GM19467 (cell line): ENCODE measurements around the gene SOCS3.

Experiments used
- ATAC-seq: cut with Tn5 transposase; IDR thresholded peaks from one replicate; pipeline ENCODE4 v1.9.1; 2021; ENCODE audit warnings: mild to moderate bottlenecking, moderate library complexity; ENCODE audit not compliant: unreplicated experiment

Gene SOCS3

GRCh38 chr17:78368854-78369495, 9.1 kb upstream of the SOCS3 start:
- no peak for ATAC-seq

GRCh38 chr17:78368348-78368747, 8.5 kb upstream of the SOCS3 start:
- no peak for ATAC-seq

DNA sequence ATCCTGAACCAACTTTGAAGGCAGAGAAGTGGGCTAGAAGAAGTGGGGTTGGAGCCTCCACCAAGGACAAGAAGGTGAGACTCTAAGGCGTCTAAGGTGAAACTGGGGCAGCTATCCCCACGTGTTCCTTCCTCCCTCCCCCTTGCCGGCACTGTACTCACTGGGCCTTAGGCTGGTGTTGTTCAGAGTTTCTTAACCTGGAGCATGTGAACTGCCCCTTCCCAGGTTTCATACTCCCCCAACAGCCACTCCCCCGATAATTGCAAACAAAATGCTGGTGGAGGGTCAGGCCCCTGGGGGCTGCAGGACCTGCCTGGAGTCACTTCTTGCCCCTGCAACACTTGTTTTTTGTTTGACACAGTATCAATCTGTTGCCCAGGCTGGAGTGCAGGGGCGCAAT, 7.3 kb upstream of the SOCS3 start:
- ATAC-seq: no peak

- ATAC-seq: no peak
Observed at GRCh38 chr17:78366109-78366848, 6.4 kb upstream of the SOCS3 start.

DNA sequence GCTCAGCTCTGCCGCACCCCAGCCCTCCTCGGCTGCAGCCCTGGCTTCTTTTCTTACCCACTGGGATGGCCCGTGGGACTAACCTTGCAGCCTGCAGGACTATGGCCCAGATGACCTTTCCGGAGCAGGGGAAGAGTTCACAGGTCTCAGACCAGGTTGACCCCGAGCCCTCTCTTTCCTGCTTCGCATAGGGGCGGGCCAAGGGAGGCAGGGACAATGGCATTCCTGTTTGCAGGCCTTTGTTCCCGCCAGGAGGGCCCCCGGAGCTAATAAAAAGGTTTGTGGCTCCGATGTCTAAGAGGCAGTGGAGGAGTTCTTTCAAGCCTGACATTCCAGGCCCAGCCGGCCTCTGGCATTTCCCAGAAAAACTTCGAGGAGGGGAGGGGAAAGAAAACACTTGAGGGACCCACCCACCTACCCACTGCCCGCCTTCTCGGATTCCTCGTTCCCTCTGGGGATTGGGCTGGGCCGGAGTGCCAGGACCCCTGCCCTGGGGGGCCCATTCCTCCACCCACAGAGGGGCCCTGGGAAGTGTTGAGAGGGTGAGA, 5.8 kb upstream of the SOCS3 start:
- no peak for ATAC-seq

- no peak for ATAC-seq
Observed at GRCh38 chr17:78364436-78365281, 4.8 kb upstream of the SOCS3 start.

- no peak for ATAC-seq
Observed at GRCh38 chr17:78362671-78363070, 2.8 kb upstream of the SOCS3 start.

GRCh38 chr17:78362232-78362631, 2.4 kb upstream of the SOCS3 start:
- ATAC-seq: no peak

DNA sequence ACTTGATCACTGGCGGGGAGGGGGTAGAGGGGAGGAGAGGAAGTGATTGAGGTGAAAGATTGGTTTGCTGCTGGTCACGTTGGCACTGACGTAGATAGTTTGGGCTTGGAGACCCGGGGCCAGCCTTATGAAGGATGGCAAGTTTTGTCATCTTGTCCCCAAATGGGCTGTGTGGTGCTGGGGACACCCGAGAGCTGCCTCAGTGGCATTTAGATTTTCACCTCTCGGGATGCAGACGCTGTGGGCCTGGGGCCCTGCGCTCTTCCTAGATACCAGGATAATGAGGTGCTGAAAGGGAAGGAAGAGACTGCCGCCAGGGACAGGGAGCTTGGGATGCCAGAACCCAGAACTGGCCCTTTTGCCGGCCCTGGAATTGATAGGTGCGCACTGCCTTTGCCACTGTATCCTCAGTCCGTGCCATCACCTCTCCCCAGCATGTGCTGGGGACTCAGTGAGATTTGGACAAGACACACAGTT, 1.4 kb upstream of the SOCS3 start:
- ATAC-seq: no peak

- peak; percentile 3 for ATAC-seq
Observed at GRCh38 chr17:78360371-78361224, 721 bp upstream of the SOCS3 start.

GRCh38 chr17:78359321-78359996, 418 bp downstream of the SOCS3 start:
- ATAC-seq: no peak

DNA sequence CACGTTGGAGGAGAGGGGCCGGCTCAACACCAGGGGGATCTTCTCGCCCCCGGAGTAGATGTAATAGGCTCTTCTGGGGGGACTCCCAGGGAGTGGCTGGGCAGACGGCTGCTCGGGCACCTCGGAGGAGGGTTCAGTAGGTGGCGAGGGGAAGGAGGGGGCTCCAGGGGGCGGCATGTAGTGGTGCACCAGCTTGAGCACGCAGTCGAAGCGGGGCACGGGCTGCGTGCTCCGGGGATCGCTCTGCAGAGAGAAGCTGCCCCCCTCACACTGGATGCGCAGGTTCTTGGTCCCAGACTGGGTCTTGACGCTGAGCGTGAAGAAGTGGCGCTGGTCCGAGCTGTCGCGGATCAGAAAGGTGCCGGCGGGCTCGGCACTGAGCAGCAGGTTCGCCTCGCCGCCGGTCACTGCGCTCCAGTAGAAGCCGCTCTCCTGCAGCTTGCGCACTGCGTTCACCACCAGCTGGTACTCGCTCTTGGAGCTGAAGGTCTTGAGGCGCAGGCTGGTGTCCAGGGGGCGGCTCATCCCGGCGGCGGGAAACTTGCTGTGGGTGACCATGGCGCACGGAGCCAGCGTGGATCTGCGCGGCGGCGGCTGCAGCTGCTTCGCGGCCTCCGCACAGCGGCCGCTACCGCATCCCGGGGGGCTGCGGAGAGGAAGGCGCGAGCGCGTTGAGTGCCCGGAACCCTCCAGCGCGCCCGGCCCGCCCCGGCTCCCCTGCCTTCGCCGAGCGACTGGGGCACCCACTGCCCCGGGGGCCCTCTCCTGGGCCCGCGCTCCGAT, 1.1 kb downstream of the SOCS3 start:
- ATAC-seq: no peak

DNA sequence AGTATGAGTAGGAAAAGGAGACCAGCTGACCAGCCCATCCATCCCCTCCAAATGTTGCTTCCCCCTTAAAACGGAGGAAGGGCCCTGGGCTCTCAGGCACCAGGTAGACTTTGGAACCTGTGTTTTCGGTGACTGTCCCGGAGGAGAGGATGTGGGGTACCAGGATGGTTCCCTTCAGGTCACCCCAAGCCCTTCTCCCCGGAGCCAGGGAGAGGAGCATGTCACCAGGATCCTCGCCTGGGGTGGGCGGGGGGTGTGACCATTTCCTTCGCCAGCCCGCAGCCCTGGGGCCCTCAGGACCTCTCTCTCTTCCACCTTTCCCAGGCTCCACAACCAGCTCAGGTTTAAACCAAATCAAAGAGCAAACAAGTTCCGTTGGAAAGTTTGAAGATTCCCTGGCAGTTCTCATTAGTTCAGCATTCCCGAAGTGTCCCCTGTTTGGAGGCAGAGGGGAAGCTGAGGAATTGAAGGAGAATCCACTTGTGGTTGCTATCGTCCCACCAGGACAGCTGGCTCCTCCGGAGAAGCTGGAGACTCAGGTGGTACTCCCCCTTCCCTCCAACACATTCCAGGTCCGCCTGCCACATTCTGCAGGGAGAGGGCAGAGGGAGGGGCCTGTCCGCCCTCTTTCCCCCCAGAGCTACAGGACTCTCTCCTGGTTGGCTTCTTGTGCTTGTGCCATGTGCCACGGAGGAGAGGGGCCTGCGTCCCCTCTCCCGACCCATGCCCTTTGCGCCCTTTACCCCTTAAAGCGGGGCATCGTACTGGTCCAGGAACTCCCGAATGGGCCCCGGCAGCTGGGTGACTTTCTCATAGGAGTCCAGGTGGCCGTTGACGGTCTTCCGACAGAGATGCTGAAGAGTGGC, 2.0 kb downstream of the SOCS3 start:
- no peak for ATAC-seq

DNA sequence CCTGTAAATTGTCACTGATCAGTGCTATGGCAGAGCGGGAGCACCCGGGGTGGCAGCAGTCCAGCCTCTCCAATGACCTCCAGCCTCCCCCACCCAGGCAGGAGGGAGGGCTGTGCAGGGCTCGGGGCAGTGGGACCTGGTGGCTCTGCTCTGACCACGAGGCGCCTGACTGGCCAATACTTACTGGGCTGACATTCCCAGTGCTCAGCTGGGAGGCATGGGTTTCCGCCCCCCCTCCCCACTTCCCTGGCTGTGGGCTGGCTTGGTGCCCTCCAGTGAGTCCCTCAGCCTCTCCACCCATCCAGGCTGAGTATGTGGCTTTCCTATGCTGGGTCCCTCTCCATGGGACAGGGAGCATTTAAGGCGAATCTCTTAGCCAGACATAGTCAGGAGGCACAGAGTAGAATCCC, 2.7 kb downstream of the SOCS3 start:
- ATAC-seq: no peak

DNA sequence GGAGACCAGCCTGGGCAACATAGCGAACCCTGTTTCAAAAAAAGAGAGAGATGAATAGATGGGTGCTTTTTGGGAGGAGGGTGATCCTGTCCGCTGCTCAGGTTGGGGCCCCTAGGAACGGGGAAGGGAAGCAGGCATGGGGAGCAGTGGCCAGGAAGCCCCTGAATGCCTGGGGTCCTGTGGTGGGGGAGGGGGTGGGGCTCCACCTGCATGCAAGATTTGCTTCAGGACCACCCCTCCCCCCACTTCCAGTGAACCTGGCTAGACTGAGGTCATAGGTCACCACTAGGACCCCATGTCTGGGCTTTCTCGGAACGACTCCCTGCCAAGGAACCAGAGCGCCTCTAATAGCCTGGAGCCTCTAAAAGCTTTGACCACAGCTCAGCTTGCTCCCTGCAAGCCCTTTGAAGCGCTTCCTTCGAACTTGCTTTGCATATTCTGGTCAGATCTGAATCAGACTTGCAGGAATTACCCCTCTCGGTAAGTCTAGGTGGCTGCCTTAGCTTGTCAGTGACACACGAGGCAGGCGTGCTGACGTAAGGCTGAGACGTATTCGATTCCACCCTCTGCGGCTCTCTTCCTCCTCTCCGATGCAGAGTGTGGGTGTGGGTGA, 3.7 kb downstream of the SOCS3 start:
- peak; percentile 51 for ATAC-seq

- ATAC-seq: no peak
Observed at GRCh38 chr17:78355701-78356100, 4.2 kb downstream of the SOCS3 start.

GRCh38 chr17:78355045-78355641, 4.7 kb downstream of the SOCS3 start:
- ATAC-seq: no peak
